Measurements from ENCODE around the gene ACTL7A. TPM values are rescaled to one million over a fixed set of nuclear protein-coding genes. Genes with fewer than 3 reads are reported as not detected.
"Not testable (repeated sequence)": the region's sequence is repeated elsewhere in the genome, so short reads cannot be mapped to it uniquely, and the experiment has no call there.

The ACTL7A gene
- total and polyA plus RNA-seq, 2 of the 13 experiments (the other 11 are each of a cell fraction or from before 2014, with no cell fraction given): not detected

GRCh38 chr9:108838017-108838416 is 24.0 kb upstream of the ACTL7A start:
- POLR2A ChIA-PET: no interaction called here
- no peak for ATAC-seq
- Histone ChIP-seq H3K9me3 (ENCODE audit: low read length) (no peaks in the 10 kb centered on the region), H3K27ac (ENCODE audit: extremely low read length, insufficient read depth, low read length) (no peak overlapping the region), H3K9ac (ENCODE audit: insufficient read depth, low read depth, low read length) (no peak overlapping the region), H3K4me1 (ENCODE audit: insufficient read depth, low read length) (peaks cover 32% of the 10 kb centered on the region), H4K20me1 (ENCODE audit: insufficient read depth, low read length) (no peaks in the 10 kb centered on the region), H2AFZ (ENCODE audit: low read length) (no peak overlapping the region), H3K4me3 (replicated peaks in 1 of 3; ENCODE audit: insufficient read depth in 1 of 3, low read depth in 2 of 3, low read length in 3 of 3) (no peak overlapping the region), H3K36me3 (replicated peaks in 1 of 2; ENCODE audit: control insufficient read depth in 1 of 2, insufficient read depth in 2 of 2, low read length in 2 of 2) (no peaks in the 10 kb centered on the region), H3K27me3 (ENCODE audit: control insufficient read depth in 1 of 2, insufficient read depth in 2 of 2, low read length in 2 of 2) (no peaks in the 10 kb centered on the region), H3K4me2 (ENCODE audit: low read depth, low read length) (no peak overlapping the region), H3K79me2 (ENCODE audit: insufficient read depth, low read length) (no peaks in the 10 kb centered on the region)
- TF ChIP-seq CEBPB (IDR thresholded peaks at IDR 0.05; ENCODE audit: borderline replicate concordance, low read depth, low read length) (peak; percentile 81), ZNF136 (CRISPR knock-in tag; IDR thresholded peaks at IDR 0.05; ENCODE audit: low read depth) (no peak), ATF3 (CRISPR knock-in tag; IDR thresholded peaks at IDR 0.05) (peak; percentile 82), ZNF33B (CRISPR knock-in tag; IDR thresholded peaks at IDR 0.05) (no peak)
- no TSS peak for BruUV-seq (replicated peaks)
- CTCF ChIA-PET (ENCODE audit: low intra/inter-chr PET ratio, low total read pairs): no interaction called here
- no peak for FAIRE-seq
- in situ Hi-C loops (cut with HindIII; ENCODE audit: extremely low pct_ligation_motif_present, low pct_unique_long_range_greater_than_20kb) (no loop called here), intact Hi-C loops (cut with micrococcal nuclease; ENCODE audit: unreplicated experiment) (no loop called here)
- DNase-seq (ENCODE audit: low spot score): peak; percentile 39
- 73% methylated on average over 6 of the region's 6 CpGs for WGBS (ENCODE audit: low lambda C conversion rate)

- H4K20me1 ChIP-seq (ENCODE audit: insufficient read depth, low read length); H3K9me3 ChIP-seq (ENCODE audit: low read length); H3K27me3 ChIP-seq (ENCODE audit: control insufficient read depth in 1 of 2, insufficient read depth in 2 of 2, low read length in 2 of 2); in situ Hi-C loops (cut with HindIII; ENCODE audit: extremely low pct_ligation_motif_present, low pct_unique_long_range_greater_than_20kb); H3K36me3 ChIP-seq (replicated peaks in 1 of 2; ENCODE audit: control insufficient read depth in 1 of 2, insufficient read depth in 2 of 2, low read length in 2 of 2); ATAC-seq; H3K4me3 ChIP-seq (replicated peaks in 1 of 3; ENCODE audit: insufficient read depth in 1 of 3, low read depth in 2 of 3, low read length in 3 of 3); POLR2A ChIA-PET; H3K9ac ChIP-seq (ENCODE audit: insufficient read depth, low read depth, low read length); FAIRE-seq; H2AFZ ChIP-seq (ENCODE audit: low read length); DNase-seq (ENCODE audit: low spot score); H3K4me2 ChIP-seq (ENCODE audit: low read depth, low read length); H3K27ac ChIP-seq (ENCODE audit: extremely low read length, insufficient read depth, low read length); CTCF ChIA-PET (ENCODE audit: low intra/inter-chr PET ratio, low total read pairs); intact Hi-C loops (cut with micrococcal nuclease; ENCODE audit: unreplicated experiment); BruUV-seq (replicated peaks); H3K79me2 ChIP-seq (ENCODE audit: insufficient read depth, low read length): not testable (repeated sequence)
- peaks cover 32% of the 10 kb centered on the region for H3K4me1 ChIP-seq (ENCODE audit: insufficient read depth, low read length)
- whole genome bisulfite sequencing (ENCODE audit: low lambda C conversion rate): 83% methylated on average over 5 of the region's 5 CpGs
These were observed 22.5 kb upstream of the ACTL7A start for GRCh38 chr9:108839561-108839960.

Measured in HepG2 (cell line).